GM12874 (cell line): ENCODE data around the gene SLC31A2.

ENCODE experiments used
- TF ChIP-seq, protein P1 (sequence below): IDR thresholded peaks from 2 replicates; pipeline ENCODE4 v1.5.1; 2011; ENCODE audit warnings: low read depth, mild to moderate bottlenecking, control low read depth, low read length, moderate library complexity; ENCODE audit not compliant: insufficient read depth

The SLC31A2 gene, protein sequence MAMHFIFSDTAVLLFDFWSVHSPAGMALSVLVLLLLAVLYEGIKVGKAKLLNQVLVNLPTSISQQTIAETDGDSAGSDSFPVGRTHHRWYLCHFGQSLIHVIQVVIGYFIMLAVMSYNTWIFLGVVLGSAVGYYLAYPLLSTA

DNA sequence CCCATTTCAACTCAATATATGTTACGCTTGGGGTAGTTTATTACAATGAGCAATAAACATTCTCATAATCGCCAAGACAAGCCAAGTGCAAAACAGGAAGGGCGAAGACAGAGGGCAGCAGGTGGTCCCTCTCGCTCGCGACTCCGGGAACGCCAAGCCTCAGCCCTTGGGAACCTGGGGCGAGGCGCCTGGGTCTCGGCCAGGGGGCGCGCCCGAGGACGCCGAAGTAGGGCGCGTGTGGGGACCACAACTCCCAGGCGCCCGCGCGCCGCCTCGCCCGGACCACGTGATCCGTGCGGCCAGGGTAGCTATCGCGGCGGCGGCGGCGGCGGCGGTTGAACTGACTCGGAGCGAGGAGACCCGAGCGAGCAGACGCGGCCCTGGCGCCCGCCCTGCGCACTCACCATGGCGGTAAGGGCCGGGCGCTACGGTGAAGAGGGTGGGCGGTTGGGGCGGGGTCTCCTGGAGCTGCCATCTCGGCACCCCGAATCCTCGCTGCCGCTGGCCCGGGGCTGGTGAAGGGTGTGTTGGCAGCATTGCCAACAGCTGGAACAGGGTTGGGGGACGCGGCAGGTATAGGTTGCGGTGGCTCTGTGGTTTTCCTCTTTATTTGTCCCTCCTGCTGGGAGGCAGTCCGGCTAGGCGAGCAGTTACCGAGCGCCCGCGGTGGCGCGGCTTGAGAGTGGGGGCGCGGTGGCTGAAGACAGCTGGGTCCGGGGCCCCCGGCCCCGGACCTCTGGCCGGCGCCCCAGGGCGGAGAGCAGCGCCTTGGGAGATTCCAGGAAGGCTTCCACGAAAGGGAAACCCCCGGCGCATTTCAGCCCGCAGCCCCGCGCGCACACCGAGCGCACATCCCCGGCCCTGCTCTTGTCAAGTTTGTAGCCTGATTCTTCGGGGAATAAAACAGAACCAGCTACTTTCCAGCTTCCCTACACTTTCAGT is at the start of gene SLC31A2:
SLC31A2 (plus strand) TSS at position 338 of the 942 bp plus-strand sequence; CDS start at position 406, 68 bp downstream.
- TF ChIP-seq, protein P1, sequence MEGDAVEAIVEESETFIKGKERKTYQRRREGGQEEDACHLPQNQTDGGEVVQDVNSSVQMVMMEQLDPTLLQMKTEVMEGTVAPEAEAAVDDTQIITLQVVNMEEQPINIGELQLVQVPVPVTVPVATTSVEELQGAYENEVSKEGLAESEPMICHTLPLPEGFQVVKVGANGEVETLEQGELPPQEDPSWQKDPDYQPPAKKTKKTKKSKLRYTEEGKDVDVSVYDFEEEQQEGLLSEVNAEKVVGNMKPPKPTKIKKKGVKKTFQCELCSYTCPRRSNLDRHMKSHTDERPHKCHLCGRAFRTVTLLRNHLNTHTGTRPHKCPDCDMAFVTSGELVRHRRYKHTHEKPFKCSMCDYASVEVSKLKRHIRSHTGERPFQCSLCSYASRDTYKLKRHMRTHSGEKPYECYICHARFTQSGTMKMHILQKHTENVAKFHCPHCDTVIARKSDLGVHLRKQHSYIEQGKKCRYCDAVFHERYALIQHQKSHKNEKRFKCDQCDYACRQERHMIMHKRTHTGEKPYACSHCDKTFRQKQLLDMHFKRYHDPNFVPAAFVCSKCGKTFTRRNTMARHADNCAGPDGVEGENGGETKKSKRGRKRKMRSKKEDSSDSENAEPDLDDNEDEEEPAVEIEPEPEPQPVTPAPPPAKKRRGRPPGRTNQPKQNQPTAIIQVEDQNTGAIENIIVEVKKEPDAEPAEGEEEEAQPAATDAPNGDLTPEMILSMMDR: peak; percentile 56; the same call in 1 of the 2 replicates

DNA sequence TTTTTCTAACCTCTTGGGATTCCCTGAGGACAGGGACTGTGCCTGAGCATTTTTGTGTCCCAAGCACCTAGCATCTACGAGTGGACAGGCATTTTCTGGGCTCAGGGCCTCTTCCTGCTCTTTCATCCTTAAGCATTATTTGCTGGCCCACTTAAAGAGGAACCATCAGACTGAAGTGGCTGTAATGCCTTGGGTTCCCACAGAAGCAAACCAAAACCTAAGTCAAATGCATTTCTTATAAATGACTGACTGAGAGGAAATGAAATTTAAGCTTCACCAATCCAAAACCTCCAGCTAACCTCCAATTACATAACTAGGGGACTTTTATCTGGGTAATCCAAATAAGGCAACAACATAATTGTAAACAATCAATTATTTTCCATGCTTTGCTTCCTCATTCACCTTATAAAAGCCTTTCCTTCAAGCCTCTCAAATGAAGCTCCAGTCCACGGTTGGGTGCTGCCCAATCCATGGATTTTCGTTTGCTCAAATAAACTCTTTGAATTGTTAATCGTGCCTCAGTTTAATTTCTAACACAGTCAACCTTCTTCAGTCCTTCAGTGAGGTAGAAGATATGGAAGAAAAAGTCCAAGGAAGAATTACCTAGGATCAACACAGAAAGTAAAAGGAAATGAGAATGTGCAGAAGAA is 25.3 kb upstream of the SLC31A2 start:
- TF ChIP-seq, protein P1: no peak

GRCh38 chr9:113129466-113129865 is 21.3 kb upstream of the SLC31A2 start:
- TF ChIP-seq, protein P1: no peak

GRCh38 chr9:113129884-113130283 is 20.9 kb upstream of the SLC31A2 start:
- TF ChIP-seq, protein P1: no peak

GRCh38 chr9:113131689-113132151 is 19.1 kb upstream of the SLC31A2 start:
- TF ChIP-seq, protein P1: no peak

DNA sequence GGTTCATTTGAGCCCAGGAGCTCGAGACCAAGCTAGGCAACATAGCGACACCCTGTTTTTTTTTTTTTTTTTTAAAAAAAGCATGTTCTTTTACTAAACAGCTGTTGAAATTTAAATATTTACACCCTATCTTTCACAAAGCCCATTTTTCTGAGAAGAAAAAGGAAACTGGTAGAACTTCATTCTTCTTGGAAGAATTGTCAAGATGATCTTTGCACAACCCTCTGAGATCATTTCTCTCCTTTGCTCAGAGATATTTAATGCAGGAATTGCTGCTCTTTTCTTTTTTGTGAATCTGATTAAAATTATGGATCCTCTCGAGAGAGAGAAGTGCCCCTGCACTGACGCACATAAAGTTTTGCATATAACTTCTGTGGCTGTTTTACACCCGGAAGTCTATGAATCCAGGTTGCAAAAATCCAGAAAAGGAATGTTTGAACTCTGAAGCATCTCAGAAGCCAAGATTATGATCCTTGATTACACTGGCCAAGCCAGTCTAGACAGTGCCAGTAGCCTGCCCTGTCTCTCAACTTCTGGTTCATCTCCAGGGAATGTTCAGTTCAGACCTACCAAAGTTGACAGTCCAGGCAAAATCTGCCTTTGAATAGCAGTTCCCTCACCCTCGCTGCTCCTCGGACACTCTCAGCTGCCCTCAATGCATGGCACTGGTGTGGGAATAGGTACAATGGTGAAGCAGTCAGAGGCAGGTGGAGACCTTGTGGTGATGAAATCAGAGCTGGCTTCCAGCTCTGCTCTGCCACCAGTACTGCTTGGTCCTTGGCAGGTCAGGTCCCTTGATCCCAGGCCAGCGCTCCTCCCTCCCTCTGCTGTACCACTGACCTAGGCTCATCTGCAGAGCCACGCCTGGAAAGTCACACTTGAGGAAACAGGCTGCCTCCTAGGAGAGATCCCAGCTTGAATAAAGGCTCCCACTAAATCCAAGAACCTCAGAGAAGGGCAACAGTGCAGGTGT is 13.3 kb upstream of the SLC31A2 start:
- TF ChIP-seq, protein P1: no peak
